Amniotic stem cell (primary cell): ENCODE results near the gene ADRM1.

Source experiments
- DNase-seq: peaks from one replicate; lab custom pipeline; 2025; lab: John Stamatoyannopoulos, UW

ADRM1 gene

DNA sequence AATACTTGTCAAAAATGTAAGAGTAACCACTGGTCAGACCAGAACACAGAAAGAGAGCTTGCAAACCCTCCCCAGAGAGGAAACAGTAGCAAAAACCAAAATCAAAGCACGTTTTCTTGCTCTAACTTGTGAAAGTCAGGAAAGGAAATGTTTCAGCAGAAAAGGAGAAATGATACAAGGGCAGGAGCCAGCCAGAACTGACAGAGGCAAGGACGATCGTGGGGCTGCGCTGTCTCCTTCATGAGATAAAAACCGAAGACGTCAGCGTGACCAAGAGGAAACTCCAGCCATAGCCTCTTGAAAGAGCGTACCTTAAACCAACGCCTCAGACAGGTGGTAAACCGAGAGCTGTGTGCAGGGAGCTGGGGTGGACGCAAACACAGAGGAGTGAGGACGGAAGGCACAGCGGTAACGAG is 36.9 kb downstream of the ADRM1 start:
- DNase-seq = no peak

DNA sequence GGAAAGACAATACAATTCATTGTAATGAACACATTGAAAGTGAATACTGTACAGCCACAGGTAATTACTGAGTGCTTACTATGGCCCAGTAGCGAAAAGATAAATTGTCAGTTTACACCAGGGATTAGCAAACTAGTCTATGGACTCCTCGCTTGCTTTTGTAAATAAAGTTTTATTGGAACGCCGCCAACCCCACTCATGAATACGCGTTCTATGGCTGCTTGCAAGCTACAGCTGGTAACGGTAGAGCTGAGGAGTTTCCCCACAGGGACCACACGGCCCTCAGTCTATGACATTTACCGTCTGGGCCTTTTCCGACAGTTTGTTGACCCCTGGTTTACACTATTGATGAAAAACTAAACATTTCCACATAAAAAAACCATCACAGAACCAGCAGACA is 40.1 kb downstream of the ADRM1 start:
- no peak for DNase-seq

DNA sequence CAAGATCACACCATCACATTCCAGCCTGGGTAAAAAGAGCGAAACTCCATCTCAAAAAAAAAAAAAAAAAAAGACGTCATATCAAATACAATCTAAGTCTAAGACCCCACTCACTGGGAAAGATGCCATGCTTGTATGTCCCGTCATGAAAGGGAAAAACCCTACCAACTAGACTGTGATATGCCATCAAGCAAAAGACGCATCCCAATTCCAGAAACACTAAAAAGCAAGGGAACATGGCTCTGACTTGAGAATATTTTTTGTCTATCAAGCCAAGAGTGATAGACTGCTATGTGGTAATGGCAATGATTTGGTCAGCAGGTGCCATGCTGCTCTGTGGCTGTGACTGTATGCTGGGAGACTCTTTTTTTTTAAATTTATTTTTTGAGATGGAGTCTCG is 41.3 kb downstream of the ADRM1 start:
- DNase-seq = no peak

DNA sequence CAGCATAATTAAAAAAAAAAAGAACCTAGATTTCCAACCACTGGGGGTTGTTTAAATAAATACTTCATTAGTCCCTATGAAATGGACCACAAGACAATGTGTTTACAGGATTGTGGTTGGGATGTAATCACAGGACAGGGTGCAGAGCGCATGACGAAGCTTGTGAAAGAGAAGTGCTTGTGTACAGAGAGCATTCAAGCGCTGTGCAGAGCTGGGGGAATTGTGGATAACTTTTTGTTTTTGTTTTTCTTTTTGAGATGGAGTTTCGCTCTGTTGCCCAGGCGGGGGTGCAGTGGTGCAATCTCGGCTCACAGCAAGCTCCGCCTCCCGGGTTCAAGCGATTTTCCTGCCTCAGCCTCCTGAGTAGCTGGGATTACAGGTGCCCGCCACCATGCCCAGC is 42.0 kb downstream of the ADRM1 start:
- no peak for DNase-seq

DNA sequence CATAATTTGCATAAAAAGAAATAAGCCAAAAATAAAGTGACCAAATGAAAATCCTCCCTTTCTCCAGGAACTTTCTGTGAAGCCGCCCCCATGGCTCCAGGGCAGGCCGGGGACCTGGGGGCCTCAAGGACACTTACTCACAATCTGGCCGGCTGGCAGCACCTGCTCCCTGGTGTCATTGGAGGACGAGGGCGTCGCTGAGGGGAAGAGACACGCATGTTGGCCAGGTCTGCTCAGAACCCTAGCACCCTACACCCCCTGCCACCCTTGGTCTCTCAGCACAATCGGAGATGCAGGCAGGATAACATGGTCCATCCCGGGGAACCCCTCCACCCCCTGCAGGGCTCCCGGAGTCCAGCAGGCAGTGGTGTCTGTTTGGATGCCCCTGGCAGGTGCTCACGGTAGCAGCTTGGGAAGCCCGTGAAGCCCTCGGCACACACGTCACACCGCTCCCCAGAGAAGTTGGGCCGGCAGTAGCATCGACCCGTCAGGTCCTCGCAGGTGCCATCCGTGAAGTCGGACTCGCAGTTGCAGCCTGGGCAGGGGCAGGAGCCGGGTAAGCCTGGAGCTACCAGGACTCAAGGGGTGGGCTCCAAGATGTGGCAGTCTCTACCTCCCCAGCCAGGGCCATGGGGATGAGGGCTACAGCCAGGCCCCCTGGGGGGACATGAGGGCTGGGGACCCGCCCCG is 43.0 kb downstream of the ADRM1 start:
- no peak for DNase-seq

DNA sequence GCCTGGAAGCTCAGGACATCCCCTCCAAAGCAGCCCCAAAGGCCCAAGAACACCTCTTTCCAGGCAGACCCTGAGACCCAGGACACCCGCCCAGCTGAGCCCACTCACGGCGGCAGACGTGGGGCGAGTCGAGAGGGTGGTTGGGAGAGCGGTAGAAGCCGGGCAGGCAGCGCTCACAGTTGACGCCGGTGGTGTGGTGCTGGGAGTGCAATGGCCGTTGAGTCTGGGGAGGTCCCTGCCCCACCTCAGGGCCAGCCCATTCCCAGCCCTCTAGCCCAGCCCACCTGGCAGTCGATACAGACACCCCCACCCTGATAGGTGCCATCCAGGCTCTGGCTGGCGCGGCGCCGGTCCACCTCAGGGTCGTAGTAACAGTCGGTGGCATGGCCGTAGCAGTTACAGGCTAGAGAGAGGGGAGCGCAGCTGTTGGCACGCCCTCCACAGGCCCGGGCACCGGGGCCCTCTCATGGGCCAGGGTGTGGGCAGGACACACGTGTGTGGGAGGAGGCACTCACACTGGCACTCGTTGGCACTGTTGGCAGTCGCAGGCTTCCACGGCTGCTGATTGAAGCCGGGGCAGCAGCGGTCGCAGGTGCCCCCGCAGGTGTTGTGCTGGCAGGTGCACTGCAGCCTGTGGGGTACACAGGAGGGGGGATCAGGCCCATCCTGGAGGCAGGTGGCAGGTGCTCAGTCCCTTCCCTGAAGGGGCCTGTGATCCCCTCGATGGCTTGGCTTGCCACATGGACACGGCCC is 43.8 kb downstream of the ADRM1 start:
- DNase-seq = no peak

DNA sequence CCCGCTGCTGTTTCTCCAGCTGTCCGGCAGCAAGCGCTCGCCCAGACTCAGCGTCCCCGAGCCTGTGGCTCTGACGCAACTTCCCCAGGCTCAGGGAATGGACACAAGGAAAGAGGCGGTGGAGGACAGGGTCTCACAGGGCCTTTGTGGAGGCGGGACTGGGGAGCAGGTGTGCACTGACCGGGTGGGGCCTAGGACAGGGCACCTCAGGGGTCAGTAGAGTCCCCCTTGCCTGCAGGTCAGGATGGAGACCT is 44.3 kb downstream of the ADRM1 start:
- no peak for DNase-seq

DNA sequence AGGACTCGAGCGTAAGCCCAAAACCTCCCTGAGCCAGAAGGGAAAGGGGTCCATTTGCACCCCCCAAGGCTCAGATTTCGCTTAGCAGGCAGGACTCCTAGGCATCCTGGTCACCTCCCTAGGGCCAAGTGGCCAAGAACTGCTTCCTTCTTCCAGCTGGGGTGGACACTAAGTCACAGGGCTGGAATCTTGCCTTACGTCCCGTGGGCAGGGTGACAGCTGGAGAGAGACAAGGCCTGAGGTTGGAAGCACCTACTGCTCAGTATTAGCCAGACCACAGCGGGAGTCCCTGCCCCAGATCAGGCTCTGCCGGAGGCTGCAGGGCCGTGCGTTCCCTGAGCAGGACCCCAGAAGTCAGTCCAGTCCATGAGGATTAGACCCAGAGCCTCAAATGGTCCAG is 44.6 kb downstream of the ADRM1 start:
- no peak for DNase-seq

DNA sequence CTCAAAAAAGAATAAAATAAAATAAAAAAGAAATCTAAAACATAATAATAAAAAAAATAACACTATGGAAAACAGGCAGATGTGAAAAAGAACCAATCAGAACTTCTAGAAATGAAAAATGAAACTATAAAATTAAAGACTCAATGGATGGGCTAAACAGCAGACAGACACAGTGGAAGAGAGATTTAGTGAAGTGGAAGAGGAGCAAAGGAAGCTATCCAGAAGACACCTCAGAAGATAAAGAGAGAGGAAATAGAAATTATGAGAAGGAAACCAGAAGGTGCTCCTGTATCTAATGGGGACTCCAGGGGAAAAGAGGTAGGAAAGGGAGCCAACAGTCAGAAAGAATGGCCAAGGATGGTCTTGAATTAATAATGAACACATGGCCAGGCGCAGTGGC is 45.8 kb downstream of the ADRM1 start:
- no peak for DNase-seq

DNA sequence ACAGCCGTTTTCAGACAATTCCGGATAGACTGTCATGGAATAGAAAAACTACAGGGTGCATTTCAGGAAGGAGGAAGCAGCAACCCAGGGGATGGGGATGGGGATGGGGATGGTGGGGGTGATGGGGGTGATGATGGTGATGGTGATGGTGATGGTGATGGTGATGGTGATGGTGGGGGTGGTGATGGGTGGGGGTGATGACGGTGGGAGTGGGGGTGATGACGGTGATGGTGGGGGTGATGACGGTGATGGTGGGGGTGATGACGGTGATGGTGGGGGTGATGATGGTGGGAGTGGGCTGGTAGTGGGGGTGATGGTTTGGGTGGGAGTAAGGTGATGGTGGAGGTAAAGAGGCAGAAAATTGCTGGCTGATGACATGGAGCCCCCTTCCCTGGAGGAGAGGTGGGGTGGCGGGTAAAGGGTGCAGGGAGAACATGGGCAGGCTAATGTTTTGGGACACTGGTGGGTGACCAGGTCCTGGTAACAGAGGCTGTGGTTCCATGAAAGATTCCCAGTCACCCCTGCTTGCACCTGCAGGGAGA is 46.8 kb downstream of the ADRM1 start:
- DNase-seq = no peak

DNA sequence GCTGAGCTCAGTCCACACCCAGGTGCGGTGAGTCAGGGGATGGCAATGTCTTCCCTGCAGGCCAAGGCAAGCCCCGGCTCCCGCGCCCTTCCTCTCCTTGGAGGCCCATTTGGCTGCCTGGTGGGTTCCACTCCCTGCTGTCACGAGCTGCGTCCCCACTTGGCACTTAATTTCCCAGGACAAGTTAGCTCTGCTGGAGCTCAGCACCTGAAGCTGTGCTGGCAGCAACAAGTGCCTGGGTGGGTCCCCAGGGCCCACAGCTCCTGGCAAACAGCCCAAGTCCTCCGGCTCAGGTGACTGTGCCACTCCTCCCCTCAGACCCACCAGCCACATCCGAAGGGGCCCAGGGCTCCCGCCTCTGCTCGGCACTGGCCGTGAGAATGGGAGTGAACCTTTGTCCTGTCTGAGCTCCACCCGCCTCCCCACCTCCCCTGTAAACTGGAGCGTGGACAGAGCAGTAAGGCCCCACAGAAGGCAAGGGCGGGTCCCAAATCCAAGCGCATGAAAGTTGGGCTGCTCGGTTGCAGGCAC is 47.4 kb downstream of the ADRM1 start:
- no peak for DNase-seq

DNA sequence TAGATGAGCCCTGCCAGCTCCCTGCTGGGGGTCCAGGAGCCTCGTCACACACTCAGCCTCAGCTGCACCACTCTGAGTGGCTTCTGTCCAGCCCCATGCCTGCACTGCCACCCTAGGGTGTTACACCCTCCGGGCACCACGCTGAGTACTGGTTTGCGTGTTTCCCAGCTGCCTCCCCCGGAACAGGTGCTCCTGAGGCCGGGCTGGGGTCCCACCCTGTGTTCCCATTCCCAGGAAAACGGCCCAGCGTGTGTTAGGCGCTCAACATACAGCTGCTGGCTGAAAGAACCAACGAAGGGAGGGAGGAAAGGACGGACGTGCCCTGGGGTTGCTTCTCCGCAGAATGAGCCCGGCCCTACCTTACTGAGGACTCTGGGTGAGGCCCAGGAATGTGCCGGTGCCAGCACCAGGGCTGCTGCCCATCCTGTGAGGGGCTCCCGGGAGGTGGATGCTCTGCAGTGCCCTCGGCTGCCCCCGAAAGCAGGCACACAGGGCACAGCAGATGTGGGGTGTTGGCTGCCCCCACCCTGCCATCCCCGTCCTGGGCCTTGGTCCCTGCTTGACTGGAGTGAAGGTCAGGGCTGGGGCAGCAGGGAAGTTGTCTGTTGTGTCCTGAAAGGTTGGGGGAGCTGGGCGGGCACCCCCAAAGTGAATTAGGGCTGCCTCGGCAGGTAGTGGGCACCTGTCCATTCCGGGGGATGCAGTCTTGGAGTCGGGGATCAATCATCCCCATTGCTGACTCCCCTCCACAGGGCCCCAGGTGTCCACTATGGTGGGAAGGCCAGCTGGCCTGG is 48.0 kb downstream of the ADRM1 start:
- no peak for DNase-seq

DNA sequence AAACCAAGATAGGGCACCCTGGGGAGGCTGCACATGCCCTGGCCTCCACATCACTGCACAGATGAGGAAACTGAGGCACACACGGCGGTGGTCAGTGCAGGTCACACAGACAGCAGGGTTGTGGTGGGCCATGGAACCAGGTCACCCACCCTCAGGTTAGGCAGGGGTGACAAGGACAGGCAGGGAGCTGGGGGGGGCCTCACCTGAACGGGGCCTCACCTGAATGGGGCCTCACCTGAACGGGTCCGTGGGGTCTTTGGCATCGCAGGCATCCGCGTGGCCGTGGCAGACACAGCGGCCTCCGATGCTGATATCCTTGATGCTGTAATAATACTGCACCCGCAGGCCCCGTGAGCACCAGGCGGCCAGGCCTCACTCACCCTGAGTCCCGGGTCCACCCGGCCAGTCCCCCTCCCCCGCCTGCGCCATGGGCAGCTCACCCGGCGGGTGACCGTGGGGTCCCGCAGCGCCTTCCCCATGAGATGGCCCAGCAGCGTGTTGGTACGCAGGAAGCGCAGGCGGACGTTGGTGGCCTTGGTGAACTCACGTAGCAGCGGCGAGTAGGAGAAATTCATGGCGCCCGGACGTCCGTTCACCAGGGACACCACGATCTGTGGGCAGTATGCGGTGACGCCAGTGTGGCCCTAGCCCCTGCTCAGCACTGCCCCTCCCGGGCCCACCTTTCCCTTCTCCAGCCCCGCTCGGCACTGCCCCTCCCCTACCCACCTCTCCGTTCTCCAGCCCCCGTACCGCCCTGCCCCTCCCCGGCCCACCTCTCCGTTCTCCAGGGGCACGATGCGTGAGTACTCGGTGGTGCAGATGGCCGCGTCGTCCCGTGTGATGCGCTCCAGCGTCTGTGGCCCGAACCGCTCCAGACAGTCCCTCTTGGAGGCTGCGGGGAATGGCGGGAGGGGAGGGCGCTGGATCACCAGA is 48.9 kb downstream of the ADRM1 start:
- DNase-seq = no peak

DNA sequence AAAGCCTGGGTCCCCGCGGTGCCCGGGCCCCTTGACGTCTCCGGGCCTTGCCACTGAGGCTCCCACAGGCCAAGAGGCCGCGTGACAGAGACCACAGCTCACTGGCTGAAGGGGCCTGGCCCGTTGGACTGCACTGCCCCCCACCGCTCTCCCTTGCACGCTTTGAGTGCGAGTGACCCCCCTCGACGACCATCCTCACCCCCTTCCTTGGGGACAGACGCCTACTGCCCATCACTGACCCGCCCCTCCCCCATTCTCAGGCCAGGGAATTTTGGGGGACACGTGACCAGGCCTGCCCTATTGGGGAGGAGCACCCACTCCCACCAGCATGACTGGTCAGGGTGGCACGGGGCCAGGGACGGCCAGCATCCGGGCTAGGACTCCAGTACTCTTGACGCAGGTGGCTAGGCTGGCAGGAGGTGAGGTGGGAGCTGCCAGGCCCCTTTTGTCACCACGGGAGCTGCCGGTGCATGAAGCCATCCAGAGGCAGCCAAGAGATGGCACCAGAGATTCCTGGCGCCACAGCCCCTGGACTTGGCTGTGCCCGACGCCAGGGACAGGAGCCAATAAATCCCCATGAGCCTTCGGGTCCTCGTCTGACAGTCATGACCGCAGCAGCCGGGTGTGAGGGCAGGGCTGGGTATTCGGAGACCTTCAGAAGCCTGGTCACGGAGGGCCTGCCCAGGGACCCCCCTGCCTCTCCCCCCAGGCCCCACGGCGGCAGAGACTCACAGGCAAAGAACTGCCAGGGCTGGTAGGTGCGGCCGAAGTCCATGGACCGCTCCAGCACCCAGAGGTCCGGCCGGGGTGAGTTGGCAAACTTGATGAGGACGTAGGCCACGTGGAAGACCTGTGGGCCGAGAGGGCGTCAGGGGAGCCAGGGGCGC is 49.8 kb downstream of the ADRM1 start:
- no peak for DNase-seq

DNA sequence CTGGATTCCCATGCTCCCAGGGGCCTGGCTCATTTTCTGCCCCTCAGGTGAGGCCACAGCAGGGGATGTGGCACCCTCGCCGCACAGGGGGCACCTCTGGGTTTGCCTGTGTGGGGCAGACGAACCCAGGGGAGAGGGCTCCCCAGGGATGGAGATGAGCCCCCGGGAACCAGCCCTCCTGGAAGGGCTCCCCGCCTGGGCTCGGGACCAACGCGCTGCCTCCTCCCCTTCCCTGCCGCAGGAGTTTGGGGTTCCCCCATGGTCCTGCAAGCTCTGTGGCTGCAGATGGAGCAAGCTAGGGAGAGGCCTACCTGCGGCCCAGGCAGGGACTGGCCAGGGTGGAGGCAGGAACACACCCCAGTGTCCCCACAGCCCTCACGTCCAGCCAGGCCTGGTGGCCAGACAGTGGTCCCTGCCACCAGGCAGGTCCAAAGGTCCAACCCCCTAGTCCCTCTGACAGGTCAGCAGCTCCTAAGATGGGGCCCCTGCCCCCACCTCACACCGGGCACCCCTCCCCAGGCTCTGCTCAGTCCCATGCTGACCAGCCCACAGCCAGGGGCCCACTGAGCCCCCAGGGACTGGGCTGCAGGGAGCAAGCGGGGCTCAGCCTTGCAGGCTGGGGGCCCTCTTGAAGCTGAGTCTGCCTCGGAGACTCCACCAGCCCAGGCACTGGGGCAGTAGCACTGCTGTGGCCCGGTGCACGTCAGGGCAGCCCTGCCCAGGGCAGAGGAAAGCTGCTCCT is 50.7 kb downstream of the ADRM1 start:
- DNase-seq = no peak

DNA sequence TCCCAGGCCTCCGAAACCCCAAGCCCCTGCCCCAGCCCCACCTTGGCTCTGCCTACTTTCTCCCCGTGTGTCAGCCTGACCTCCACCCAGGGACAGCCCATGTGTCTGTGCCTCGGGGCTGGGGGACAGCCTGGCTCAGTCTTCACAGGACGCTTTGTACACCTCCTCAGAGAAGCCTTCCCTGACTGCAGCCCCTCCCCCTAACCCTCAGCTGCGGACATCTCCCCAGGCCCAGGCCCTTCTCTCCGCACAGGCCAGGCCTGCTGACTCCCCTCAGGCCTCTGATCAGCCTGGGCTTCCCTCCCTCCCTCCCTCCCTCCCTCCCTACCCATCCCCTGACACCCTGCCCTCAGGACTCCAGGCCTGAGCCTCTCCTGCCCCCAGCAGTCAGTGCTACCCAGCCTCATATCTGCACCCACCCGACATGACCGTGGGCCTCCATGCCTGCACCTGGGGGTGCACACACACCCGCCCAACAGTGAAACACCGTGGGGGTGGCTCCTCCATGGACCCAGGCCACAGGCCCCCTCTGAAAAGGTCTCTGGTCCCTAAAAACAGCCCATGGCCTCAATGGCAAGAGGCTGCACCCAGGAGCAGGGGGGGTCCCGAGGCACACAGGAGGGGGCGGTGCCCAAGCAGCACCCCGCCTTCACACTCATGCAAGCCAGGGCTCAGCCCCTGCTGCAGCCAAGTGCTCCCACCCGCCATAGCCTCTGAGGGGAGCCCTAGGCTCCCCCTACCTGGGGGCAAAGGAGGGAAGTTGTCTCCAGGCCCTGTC is 51.4 kb downstream of the ADRM1 start:
- no peak for DNase-seq

DNA sequence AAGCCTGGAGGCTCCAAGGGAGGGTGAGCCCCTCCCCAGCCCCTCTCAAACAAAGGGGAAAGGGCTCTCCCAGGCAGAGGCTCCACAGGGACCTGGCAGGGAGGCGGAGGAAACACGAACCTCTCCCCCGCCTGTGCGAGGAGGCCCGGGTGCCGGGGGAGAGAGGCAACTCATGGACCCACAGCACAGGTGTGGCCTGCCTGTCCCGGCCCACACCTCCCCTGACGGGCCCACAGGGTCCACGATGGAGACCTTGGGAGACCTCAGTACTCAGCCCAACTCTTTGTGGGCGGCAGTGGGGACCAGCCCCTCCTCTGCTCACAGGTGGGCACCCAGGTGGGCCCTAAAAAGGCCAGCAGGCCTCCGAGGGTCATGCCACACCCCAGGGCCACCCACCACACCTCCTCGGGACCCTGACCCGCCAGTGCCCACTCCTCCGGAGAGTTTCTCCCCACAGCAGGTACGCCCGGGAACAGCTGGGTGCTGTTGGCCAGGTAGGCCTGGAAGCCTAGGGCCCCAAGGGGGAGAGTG is 52.1 kb downstream of the ADRM1 start:
- DNase-seq = no peak

DNA sequence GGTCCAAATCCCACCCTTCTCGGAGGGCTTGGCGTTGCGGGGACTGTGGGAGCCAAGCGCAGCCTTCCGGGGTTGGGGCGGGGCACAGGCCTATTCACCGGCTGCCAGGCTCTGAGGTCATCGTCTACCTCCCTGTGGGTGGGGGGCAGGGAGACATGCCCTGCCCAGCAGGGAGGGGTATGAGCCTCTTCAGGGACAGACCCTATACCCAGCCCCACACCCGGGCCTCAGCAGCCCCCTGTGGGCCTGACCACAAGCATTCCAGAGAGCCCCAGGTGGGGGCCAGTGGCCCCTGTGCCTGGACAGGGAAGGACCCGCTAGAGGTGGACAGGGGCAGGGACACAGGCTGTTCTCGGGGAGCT is 52.7 kb downstream of the ADRM1 start:
- no peak for DNase-seq
